GM21717 (cell line): ENCODE data around the gene HS3ST1.

Experiments used
- ATAC-seq: cut with Tn5 transposase; IDR thresholded peaks from one replicate; pipeline ENCODE4 v1.9.1; 2021; ENCODE audit warnings: mild to moderate bottlenecking, moderate library complexity; ENCODE audit not compliant: unreplicated experiment

The HS3ST1 gene

GRCh38 chr4:11428231-11428898 lies at the start of gene HS3ST1:
Gene HS3ST1 (minus strand): TSS chr4:11428894. CDS start chr4:11400005, 28,889 bp downstream.
- ATAC-seq, result peak; percentile 50

- ATAC-seq, result no peak
Observed at GRCh38 chr4:11475871-11476270, 47.2 kb upstream of the HS3ST1 start.

- ATAC-seq, result no peak
Observed at GRCh38 chr4:11474146-11474545, 45.5 kb upstream of the HS3ST1 start.

- ATAC-seq, result no peak
Observed at GRCh38 chr4:11472535-11472934, 43.8 kb upstream of the HS3ST1 start.

GRCh38 chr4:11471618-11472017 lies 42.9 kb upstream of the HS3ST1 start:
- peak; percentile 57 for ATAC-seq

- ATAC-seq, result no peak
Observed at GRCh38 chr4:11471046-11471441, 42.4 kb upstream of the HS3ST1 start.

GRCh38 chr4:11470438-11471045 lies 41.8 kb upstream of the HS3ST1 start:
- peak; percentile 48 for ATAC-seq

- ATAC-seq, result peak; percentile 57
Observed at GRCh38 chr4:11469650-11470437, 41.1 kb upstream of the HS3ST1 start.

- no peak for ATAC-seq
Observed at GRCh38 chr4:11468901-11469300, 40.2 kb upstream of the HS3ST1 start.

- ATAC-seq, result no peak
Observed at GRCh38 chr4:11467931-11468330, 39.2 kb upstream of the HS3ST1 start.

- ATAC-seq, result no peak
Observed at GRCh38 chr4:11463707-11464106, 35.0 kb upstream of the HS3ST1 start.

- ATAC-seq, result no peak
Observed at GRCh38 chr4:11456401-11456800, 27.7 kb upstream of the HS3ST1 start.

GRCh38 chr4:11455201-11455835 lies 26.6 kb upstream of the HS3ST1 start:
- no peak for ATAC-seq

- ATAC-seq, result no peak
Observed at GRCh38 chr4:11451716-11452115, 23.0 kb upstream of the HS3ST1 start.

GRCh38 chr4:11446155-11446811 lies 17.6 kb upstream of the HS3ST1 start:
- ATAC-seq, result no peak

GRCh38 chr4:11441194-11441556 lies 12.5 kb upstream of the HS3ST1 start:
- no peak for ATAC-seq

GRCh38 chr4:11440481-11441193 lies 11.9 kb upstream of the HS3ST1 start:
- no peak for ATAC-seq

- no peak for ATAC-seq
Observed at GRCh38 chr4:11439836-11440235, 11.1 kb upstream of the HS3ST1 start.

- no peak for ATAC-seq
Observed at GRCh38 chr4:11438647-11439046, 10.0 kb upstream of the HS3ST1 start.

- no peak for ATAC-seq
Observed at GRCh38 chr4:11436673-11437072, 8.0 kb upstream of the HS3ST1 start.
